GM12801 (cell line): ENCODE data around the gene PLAGL2.

ENCODE experiments used
- TF ChIP-seq, protein P1 (sequence below): IDR thresholded peaks from one replicate; pipeline ENCODE4 v1.5.1; 2011; ENCODE audit warnings: control low read depth; ENCODE audit not compliant: insufficient read length; ENCODE audit errors: extremely low read depth

Gene PLAGL2

GRCh38 chr20:32189123-32189410 is 18.5 kb downstream of the PLAGL2 start:
- TF ChIP-seq, protein P1, sequence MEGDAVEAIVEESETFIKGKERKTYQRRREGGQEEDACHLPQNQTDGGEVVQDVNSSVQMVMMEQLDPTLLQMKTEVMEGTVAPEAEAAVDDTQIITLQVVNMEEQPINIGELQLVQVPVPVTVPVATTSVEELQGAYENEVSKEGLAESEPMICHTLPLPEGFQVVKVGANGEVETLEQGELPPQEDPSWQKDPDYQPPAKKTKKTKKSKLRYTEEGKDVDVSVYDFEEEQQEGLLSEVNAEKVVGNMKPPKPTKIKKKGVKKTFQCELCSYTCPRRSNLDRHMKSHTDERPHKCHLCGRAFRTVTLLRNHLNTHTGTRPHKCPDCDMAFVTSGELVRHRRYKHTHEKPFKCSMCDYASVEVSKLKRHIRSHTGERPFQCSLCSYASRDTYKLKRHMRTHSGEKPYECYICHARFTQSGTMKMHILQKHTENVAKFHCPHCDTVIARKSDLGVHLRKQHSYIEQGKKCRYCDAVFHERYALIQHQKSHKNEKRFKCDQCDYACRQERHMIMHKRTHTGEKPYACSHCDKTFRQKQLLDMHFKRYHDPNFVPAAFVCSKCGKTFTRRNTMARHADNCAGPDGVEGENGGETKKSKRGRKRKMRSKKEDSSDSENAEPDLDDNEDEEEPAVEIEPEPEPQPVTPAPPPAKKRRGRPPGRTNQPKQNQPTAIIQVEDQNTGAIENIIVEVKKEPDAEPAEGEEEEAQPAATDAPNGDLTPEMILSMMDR = no peak

GRCh38 chr20:32188376-32189122 is 19.0 kb downstream of the PLAGL2 start:
- TF ChIP-seq, protein P1 = no peak

DNA sequence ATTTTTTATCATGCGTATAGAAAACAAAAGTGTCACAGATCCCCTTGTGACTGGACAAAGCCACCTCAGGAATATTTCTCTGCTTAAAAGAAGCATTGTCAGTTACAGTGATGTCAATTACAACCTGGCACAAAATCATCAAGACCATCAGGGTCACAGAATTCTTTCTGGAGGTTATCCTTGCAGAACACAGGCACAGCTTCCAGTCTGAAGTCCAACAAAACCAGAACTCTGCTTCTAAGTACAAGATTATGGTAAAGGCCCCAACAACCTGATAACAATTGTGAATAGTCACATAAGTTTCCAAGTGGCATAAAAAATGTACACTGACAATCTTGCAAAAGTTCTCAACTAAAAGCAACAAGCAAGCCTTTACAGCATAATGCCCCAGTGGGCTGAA is 21.0 kb downstream of the PLAGL2 start:
- TF ChIP-seq, protein P1 = no peak

DNA sequence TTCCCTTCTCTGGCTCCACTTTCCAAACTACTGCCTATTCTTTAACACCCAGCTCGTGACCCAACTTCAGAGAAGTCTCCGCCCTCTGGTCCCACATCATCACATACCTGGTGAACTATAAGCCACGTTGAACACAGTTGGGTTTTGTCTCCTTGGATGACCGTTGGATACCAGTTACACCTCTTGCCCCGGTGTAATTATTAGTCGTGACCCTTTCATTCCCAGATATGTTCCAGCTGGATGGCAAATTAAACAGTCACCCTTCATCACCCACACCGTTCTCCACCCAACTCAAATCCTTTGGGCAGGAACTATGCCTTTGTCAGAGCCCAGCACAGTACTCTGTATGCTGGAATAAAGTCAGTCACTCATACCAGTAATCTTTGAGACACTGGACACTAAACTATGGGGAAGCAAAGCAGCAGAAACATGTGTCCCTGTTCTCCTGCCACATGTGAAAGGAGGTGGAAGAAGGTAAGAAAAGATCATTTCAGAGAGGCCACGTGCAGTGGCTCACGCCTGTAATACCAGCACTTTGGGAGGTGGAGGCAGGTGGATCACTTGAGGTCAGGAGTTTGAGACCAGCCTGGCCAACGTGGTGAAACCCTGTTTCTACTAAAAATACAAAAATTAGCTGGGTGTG is 22.5 kb downstream of the PLAGL2 start:
- TF ChIP-seq, protein P1 = no peak

- TF ChIP-seq, protein P1 = no peak
These were observed 23.5 kb downstream of the PLAGL2 start for GRCh38 chr20:32183947-32184635.

DNA sequence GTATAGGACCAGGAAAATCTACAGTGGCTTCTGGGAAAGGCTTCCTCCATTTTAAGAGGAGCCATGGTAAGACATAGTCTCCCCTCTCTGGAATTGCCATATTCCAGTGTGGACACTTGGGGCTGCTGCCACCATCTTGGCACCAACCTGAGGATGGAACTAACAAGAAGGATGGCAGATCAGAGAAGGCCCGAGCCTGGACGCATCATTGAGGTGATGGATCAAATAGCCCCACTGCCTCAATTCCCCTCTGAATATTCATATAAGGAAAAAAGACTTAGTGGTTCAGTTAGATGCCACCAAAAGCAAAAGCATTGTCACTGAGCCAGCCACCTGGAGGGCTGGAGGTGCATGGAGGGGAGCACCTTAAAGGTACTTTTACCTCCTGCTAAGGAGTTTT is 25.9 kb downstream of the PLAGL2 start:
- TF ChIP-seq, protein P1 = no peak

DNA sequence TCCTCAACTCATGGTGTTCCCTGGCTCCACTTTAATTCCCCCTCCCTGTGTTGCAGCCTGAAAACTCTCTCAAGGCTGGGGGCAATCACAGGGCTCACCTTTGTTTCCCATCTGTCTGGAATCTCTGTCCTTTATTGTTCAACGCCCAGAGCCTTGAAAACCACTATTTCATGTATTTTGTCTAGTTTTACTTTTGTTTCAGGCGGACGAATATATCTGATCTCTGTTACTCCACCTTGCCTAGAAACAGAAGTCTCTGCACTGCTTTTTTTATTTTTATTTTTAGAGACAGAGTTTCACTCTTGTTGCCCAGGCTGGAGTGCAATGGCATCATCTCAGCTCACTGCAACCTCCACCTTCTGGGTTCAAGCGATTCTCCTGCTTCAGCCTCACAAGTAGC is 27.6 kb downstream of the PLAGL2 start:
- TF ChIP-seq, protein P1 = no peak
